Endothelial cell of umbilical vein (primary cell): Measurements from ENCODE around the gene PDE10A. TPM values are rescaled to one million over a fixed set of nuclear protein-coding genes. Genes with fewer than 3 reads are reported as not detected.

ENCODE experiments used
- BruUV-seq: library from RNA; stranded (reverse); fragments of 400-500 nt; replicated peaks from 2 replicates; lab custom pipeline; 2021; lab: Mats Ljungman, UMichigan
- CTCF ChIA-PET: fragments of 300-600, 350-600 bp; sonication (Branson Sonifier 250); formaldehyde crosslinking; loops from one replicate; lab custom pipeline; 2021; ENCODE audit warnings: antibody characterized with exemption, inconsistent platforms; lab: Charles Lee
- POLR2A ChIA-PET: fragments of 300-600, 350-600 bp; sonication (Branson Sonifier 250); formaldehyde crosslinking; loops from one replicate; lab custom pipeline; 2021; ENCODE audit warnings: antibody characterized with exemption, inconsistent platforms; lab: Charles Lee
- DNase-seq: peaks from one replicate; pipeline ENCODE4 v3.0.0-alpha.2; 2011; ENCODE audit warnings: low read depth, low spot score
- FAIRE-seq: peaks from 2 replicates; lab custom pipeline; 2011; peaks lifted over from hg19 to GRCh38; lab: Jason Lieb, UNC
- H2AFZ ChIP-seq: 2 replicates; pipeline ENCODE4 v1.6.0; 2012; ENCODE audit warnings: low read depth, low read length, control low read depth, inconsistent platforms
- H3K27ac ChIP-seq: 2 replicates; pipeline ENCODE4 v1.5.1; 2011; ENCODE audit warnings: low read depth, mild to moderate bottlenecking, control low read depth, low read length, moderate library complexity; ENCODE audit not compliant: insufficient read depth
- H3K27me3 ChIP-seq, 2 experiments: 2 replicates each; pipeline versions ENCODE4 v1.6.0 to v1.6.1; 2011; ENCODE audit warnings: low read length in 2 of 2, mixed read lengths in 1 of 2; ENCODE audit not compliant: control insufficient read depth in 2 of 2, insufficient read depth in 2 of 2
- H3K36me3 ChIP-seq, 2 experiments: 2 replicates in 1 of 2; 3 replicates in 1 of 2; pipeline ENCODE4 v1.5.1; 2011; ENCODE audit warnings: low read length in 2 of 2, mild to moderate bottlenecking in 1 of 2, moderate library complexity in 1 of 2; ENCODE audit not compliant: control insufficient read depth in 2 of 2, insufficient read depth in 2 of 2; ENCODE audit errors: extremely low read depth in 1 of 2
- H3K4me1 ChIP-seq: 3 replicates; pipeline ENCODE4 v1.5.1; 2011; ENCODE audit warnings: mild to moderate bottlenecking, low read length; ENCODE audit not compliant: control insufficient read depth, insufficient read depth; ENCODE audit errors: extremely low read depth
- H3K4me2 ChIP-seq: 2 replicates; pipeline ENCODE4 v1.6.1; 2011; ENCODE audit warnings: low read length, control low read depth, mixed read lengths; ENCODE audit not compliant: insufficient read depth
- H3K4me3 ChIP-seq, 3 experiments: fragments of 200-600 bp in 1 of 3; sonication (generic), shearing (Covaris generic) in 1 of 3; replicated peaks in 1 of 3; 2 replicates each; pipeline ENCODE4 v1.5.1; 2011 to 2016; ENCODE audit warnings: control low read depth in 3 of 3, low read length in 3 of 3, mild to moderate bottlenecking in 2 of 3, inconsistent platforms in 1 of 3, low read depth in 1 of 3, moderate library complexity in 1 of 3; ENCODE audit not compliant: insufficient read depth in 1 of 3
- H3K79me2 ChIP-seq: 2 replicates; pipeline ENCODE4 v1.6.0; 2012; ENCODE audit warnings: low read length, inconsistent platforms; ENCODE audit not compliant: control insufficient read depth, insufficient read depth
- H3K9ac ChIP-seq: replicated peaks from 2 replicates; pipeline ENCODE3; 2011; ENCODE audit warnings: low read length, control low read depth; ENCODE audit not compliant: insufficient read depth; ENCODE audit errors: extremely low read depth
- H3K9me1 ChIP-seq: replicated peaks from 3 replicates; pipeline ENCODE4 v1.6.0; 2011; ENCODE audit warnings: mild to moderate bottlenecking, low read length; ENCODE audit not compliant: control insufficient read depth, insufficient read depth; ENCODE audit errors: extremely low read depth
- H3K9me3 ChIP-seq: replicated peaks from 2 replicates; pipeline ENCODE4 v1.5.1; 2012; ENCODE audit warnings: low read length, inconsistent platforms; ENCODE audit not compliant: control insufficient read depth, insufficient read depth
- H4K20me1 ChIP-seq: replicated peaks from 2 replicates; pipeline ENCODE3; 2011; ENCODE audit warnings: mild to moderate bottlenecking, low read length; ENCODE audit not compliant: control insufficient read depth, insufficient read depth; ENCODE audit errors: extremely low read depth
- CTCF ChIP-seq, 2 donors: IDR thresholded peaks; 1 replicate in 1 of 2; 2 replicates in 1 of 2; pipeline ENCODE4 v1.5.1; 2011; ENCODE audit warnings: low read length in 2 of 2, mild to moderate bottlenecking in 2 of 2, moderate library complexity in 2 of 2, control low read depth in 1 of 2, inconsistent platforms in 1 of 2, low read depth in 1 of 2; ENCODE audit not compliant: insufficient read depth in 1 of 2; ENCODE audit errors: extremely low read depth in 1 of 2
- EZH2 ChIP-seq: IDR thresholded peaks from 2 replicates; pipeline ENCODE4 v1.6.1; 2012; ENCODE audit warnings: borderline replicate concordance, low read depth, mild to moderate bottlenecking, moderate library complexity, low read length, inconsistent platforms; ENCODE audit not compliant: severe bottlenecking
- FOS ChIP-seq: IDR thresholded peaks from 2 replicates; pipeline ENCODE4 v1.6.1; 2011; ENCODE audit warnings: mild to moderate bottlenecking, low read length, moderate library complexity, borderline replicate concordance; ENCODE audit not compliant: insufficient read depth
- GATA2 ChIP-seq: IDR thresholded peaks from 2 replicates; pipeline ENCODE4 v1.7.0; 2011; ENCODE audit warnings: low read depth, mild to moderate bottlenecking, moderate library complexity, mixed read lengths, low read length; ENCODE audit not compliant: insufficient read length, insufficient read depth
- JUN ChIP-seq: IDR thresholded peaks from 2 replicates; pipeline ENCODE4 v1.6.1; 2011; ENCODE audit warnings: borderline replicate concordance, low read depth; ENCODE audit not compliant: insufficient read length, insufficient read depth
- MAX ChIP-seq: IDR thresholded peaks from 2 replicates; pipeline ENCODE4 v1.6.1; 2011; ENCODE audit not compliant: insufficient read depth, insufficient read length
- MYC ChIP-seq: IDR thresholded peaks from one replicate; pipeline ENCODE4 v1.6.1; 2011; ENCODE audit warnings: mild to moderate bottlenecking, low read depth, low read length
- POLR2A ChIP-seq: IDR thresholded peaks from 2 replicates; pipeline ENCODE4 v1.6.1; 2012; ENCODE audit warnings: low read depth, mild to moderate bottlenecking, control low read depth, low read length
- POLR2AphosphoS5 ChIP-seq: IDR thresholded peaks from 2 replicates; pipeline ENCODE4 v1.6.1; 2012; ENCODE audit warnings: low read depth, mild to moderate bottlenecking, control low read depth, low read length, moderate library complexity; ENCODE audit not compliant: insufficient read depth
- dilution Hi-C: fragments of 300-500 bp; cut with MboI; formaldehyde crosslinking; loops from one replicate; pipeline ENCODE4 v1.15.0; 2019; ENCODE audit warnings: low sequenced_read_pairs; ENCODE audit not compliant: extremely low pct_ligation_motif_present
- intact Hi-C: fragments of 100-400 bp; cut with micrococcal nuclease; formaldehyde crosslinking; loops from one replicate; pipeline ENCODE4 v1.10.0; 2022
- polyA plus RNA-seq, 4 experiments: library from polyadenylated mRNA; depleted of rRNA in 3 of 4; stranded (reverse) in 3 of 4; unstranded in 1 of 4; fragments of >200 nt; gene quantifications; 2 replicates each; pipeline versions ENCODE4 v1.2.1 to v1.2.3, GENCODE V29; 2011 to 2012; ENCODE audit warnings: missing spikeins in 1 of 4
- total RNA-seq: library from RNA; stranded (reverse); gene quantifications from 2 replicates; pipeline ENCODE4 v1.2.3, GENCODE V29; 2021

Gene PDE10A
- total and polyA plus RNA-seq, 2 donors (not counting 3 experiments of a cell fraction or from before 2014, with no cell fraction given): 0.86 to 2.9 TPM

- FAIRE-seq: no peak
- no peak for DNase-seq
- H4K20me1 ChIP-seq: no peaks in the 10 kb centered on the region
- no peak for TF ChIP-seq GATA2
- no peak overlapping the region for H3K4me2 ChIP-seq
- H3K9me3 ChIP-seq: no peaks in the 10 kb centered on the region
- H3K27me3 ChIP-seq: no peaks in the 10 kb centered on the region
- no peak overlapping the region for H3K4me3 ChIP-seq
- H3K4me1 ChIP-seq: no peaks in the 10 kb centered on the region
- POLR2A ChIA-PET: no interaction called here
- intact Hi-C loops: loop anchor here (10.0 kb wide), 1 partner anchor 658 kb away; no protein-coding TSS in a partner anchor
- BruUV-seq: no TSS peak
- no peak overlapping the region for H2AFZ ChIP-seq
- no peaks in the 10 kb centered on the region for H3K36me3 ChIP-seq
- no peaks in the 10 kb centered on the region for H3K9me1 ChIP-seq
- H3K9ac ChIP-seq: no peak overlapping the region
- H3K79me2 ChIP-seq: no peaks in the 10 kb centered on the region
- CTCF ChIA-PET: no interaction called here
- H3K27ac ChIP-seq: no peak overlapping the region
- dilution Hi-C loops: no loop called here
Measured at GRCh38 chr6:165446331-165446730, 216.7 kb downstream of the PDE10A start.

DNA sequence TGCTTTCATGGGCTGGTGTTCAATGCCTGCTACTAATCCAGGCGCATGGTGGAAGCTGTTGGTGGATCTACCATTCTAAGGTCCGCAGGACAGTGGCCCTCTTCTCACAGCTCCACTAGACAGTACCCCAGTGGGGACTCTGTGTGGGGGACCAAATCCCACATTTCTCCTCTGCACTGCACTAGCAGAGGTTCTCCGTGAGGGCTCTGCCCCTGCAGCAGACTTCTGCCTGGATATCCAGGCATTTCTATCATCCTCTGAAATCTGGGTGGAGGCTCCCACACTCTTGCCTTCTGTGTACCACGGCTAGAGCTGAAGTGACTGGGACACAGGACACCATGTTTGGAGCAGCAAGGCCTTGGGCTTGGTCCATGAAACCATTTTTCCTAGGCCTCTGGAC lies 219.6 kb downstream of the PDE10A start:
- H3K9ac ChIP-seq: no peak overlapping the region
- no peak overlapping the region for H3K27ac ChIP-seq
- no peaks in the 10 kb centered on the region for H3K9me3 ChIP-seq
- H3K36me3 ChIP-seq: no peaks in the 10 kb centered on the region
- H3K4me2 ChIP-seq: no peak overlapping the region
- POLR2A ChIA-PET: no interaction called here
- CTCF ChIA-PET: no interaction called here
- no peak for DNase-seq
- no peak for TF ChIP-seq EZH2
- no peak for TF ChIP-seq POLR2A
- no peak for TF ChIP-seq JUN
- no peak for TF ChIP-seq POLR2AphosphoS5
- no peak for TF ChIP-seq MAX
- TF ChIP-seq GATA2: no peak
- TF ChIP-seq FOS: no peak
- no peak for TF ChIP-seq MYC
- no peak for TF ChIP-seq CTCF (IDR thresholded peaks at IDR 0.05; ENCODE audit: extremely low read depth in 1 of 2, insufficient read depth in 1 of 2, low read depth in 1 of 2, low read length in 2 of 2)
- BruUV-seq: no TSS peak
- no peak overlapping the region for H3K4me3 ChIP-seq
- H3K4me1 ChIP-seq: no peaks in the 10 kb centered on the region
- FAIRE-seq: no peak
- no peaks in the 10 kb centered on the region for H3K9me1 ChIP-seq
- H3K79me2 ChIP-seq: no peaks in the 10 kb centered on the region
- dilution Hi-C loops: no loop called here
- no peaks in the 10 kb centered on the region for H3K27me3 ChIP-seq
- intact Hi-C loops: loop anchor here (10.0 kb wide), 1 partner anchor 661 kb away; no protein-coding TSS in a partner anchor
- H2AFZ ChIP-seq: no peak overlapping the region
- H4K20me1 ChIP-seq: no peaks in the 10 kb centered on the region
